Amygdala (tissue), 56 donors: Measurements from ENCODE around the gene HOXB5.

ENCODE experiments used
- DNase-seq, 56 donors: peaks; one replicate each; lab custom pipeline; 2025; lab: John Stamatoyannopoulos, UW

The HOXB5 gene

DNA sequence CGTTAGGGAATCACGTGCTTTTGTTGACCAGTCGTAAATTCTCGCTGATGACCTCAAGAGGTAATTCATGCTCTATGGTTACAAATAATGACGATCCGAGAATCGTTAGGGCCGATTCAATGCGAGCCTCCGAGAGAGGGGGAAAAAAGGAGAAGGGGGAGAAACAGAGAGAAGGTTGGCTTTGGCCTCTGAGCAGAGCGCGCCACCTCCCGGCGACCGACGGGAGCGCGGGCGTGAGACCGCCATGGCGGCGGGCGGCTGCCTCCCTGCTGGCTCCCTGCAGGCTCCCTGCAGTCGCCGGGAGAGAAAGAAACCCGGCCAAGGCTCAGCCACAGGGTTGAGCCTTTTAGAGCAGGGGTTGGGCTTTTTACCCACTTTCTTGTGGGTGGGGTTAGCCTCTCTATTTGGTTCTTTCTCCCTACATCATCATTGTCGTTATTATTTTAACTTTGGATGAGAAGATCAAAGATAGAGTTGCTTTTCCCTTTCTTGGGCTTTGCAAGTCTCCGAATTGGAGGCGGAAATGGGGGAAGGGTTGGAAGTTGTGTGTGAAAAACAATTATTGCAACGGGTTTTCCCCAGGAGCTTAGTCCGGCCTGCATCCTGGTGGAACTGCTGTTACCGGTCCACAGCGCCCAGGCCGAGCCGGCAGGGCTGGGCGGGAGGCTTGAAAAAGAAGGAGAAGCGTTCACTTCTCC, 410 bp upstream of the HOXB5 start:
- DNase-seq, result peak in 2 of 56 donors; percentile 3 to 27

DNA sequence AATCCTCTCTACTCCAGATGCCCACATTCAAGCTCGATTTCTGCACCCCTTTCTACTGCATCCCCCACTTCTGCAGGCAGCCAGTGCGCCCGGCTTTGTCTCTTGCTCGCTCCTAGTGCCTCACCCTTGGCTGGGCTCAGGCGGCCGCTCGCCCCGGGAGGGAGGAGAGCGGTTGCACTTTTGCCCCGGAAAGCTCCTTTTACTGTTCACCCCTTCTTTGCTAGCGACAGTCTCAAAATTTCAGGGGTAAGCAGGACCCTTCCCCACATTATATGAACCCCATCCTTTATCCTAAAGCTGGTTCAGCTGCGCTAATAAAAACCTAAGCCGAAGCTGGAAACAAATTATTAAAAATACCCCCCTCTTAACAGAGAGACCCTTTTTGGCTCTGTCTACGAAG, 1.0 kb downstream of the HOXB5 start:
- no peak for DNase-seq

GRCh38 chr17:48592057-48592514, 1.5 kb downstream of the HOXB5 start:
- DNase-seq, result no peak

- DNase-seq, result no peak
These were observed 2.1 kb downstream of the HOXB5 start for GRCh38 chr17:48591255-48592056.

DNA sequence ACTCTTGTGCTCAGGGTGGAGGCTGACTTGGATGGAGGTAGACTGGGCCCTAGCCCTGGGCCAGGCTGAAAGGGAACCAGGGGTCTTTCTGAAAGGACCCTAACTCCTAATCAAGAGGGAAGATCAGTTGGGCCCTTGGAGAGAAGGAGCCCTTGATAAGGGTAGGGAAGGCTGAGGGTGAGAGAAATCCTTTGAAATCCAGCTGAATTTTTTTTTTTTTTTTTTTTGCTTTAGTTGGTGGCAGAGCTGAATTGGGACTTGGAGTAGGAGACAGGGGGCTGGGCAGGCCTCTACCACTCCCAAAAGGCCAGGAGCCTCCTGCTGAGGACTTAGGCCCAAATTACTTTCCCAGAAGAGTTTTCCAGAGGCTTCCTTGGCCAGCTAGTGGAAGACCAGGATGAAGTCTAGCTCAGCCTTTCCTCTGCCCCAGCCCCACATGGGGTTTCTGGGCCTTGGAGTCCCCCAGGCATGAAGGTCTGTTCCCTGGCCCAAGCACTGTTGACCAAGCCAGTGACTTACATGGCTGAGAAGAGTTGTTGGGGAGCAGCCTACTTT, 2.9 kb downstream of the HOXB5 start:
- no peak for DNase-seq

DNA sequence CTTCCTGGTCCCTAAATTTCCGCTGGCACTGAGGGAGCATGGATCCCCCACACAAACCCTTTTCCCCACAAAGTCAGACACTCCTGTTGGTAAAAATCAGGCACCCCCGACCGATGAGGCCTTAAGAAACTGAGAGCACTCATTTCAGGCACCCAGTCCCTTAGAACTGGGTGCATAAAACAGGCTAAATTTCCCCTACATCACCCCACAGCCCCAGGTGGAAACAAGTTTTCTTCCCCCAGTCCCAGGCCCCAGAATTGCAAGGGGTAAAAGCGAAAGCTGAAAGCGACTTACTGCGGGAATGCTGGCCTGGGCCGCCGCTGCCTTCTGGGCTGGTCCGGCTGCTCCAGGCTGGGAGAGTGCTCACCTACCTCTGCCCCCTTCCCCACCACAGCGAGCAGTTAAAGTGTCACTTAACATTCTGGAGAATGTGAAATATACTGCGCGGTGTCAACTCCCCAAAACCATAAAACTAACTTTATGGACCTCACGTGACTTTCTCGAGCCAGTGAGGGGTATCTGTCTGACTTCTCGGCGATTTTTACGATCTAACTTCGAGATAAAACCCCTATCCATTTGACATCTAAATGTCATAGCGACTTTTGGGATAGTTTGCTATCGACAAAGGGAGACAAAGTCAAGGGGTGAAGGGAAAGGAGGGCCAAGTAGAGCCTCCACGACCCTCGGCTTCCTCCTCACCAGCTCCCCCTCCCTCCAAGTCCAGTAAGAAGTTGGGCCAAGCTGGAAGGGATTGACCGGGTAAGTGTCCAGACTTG, 3.6 kb downstream of the HOXB5 start, which contains the start of gene HOXB3:
TSS of gene HOXB3 (minus strand) at position 411 of the 776 bp plus-strand sequence. CDS start 37,767 bp downstream, outside the sequence.
- DNase-seq, result no peak

DNA sequence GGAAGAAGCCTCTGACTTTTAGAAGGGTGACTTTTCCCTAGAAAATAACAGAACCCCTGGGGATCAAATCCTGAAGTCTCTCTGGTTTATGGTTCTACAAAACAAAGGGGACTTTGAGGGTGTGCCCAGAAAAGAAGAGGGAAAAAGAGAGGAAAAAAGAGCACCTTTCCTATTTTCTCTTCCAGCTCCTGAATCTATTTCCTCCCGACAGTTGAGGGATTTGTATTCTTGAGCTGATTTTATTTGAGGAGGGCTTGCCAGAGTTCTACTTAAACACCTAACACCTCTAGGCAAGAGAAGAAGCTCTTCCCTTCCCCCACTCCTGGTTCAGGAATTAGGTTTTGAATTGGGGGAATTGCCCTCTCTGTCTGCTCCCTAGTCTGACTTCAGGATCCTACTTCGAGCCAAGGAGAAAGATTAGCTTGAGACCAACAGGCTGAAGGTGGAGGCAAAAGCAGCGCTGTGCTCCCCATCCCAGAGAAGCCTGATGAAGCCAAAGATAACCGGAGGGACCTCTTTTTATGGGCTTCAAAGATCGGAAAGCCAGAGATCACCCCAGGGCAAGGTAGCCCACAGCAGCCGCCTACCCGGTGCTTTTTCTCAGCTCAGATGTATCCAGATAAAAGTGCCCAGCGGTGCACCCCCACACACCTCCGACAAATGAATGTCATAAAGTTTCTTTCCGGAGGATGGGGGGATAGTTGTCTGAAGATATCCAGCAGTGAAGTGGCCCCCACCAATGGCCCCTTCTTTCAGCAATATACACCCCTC, 4.3 kb downstream of the HOXB5 start:
- no peak for DNase-seq

GRCh38 chr17:48588528-48588927, 5.1 kb downstream of the HOXB5 start:
- no peak for DNase-seq

- DNase-seq, result no peak
These were observed 5.5 kb downstream of the HOXB5 start for GRCh38 chr17:48588074-48588415.

DNA sequence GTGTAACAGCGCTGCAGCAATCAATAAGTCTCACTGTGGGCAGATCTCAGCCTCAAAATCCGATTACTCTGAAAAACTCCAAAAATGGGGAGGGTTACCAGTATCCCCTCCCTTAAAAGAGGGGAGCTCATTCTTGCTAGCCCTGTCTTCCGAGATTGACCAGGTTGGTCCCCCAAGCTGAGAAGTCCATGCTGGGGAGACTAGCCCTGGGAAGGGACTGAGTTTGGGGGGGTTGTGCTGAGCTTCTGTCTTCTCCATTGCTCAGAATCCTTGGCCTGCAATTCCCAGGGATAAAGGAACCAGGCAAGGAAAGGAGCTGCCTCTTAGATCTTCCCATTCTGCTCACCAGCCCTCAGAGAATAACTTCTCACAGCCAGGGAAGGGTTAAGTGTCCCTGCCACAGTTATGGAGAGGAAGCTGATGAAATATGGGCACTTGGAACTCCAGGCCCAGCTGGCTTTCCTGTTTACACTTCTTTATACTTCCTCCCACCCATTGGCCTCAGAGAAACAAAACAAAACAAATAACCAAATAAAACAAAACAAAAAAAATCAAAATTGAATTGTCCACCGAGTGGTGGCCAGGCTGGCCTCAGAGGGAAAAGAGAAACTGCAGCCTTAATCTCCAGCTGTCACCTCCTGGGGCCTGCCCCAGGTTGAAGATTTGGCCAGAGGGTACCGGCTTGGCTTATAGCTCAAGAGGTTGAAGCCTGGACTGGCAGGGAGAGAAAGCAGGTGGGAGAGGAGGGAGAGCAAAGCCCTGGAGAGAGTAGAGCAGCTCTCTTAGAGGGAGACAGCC, 6.1 kb downstream of the HOXB5 start:
- no peak for DNase-seq

DNA sequence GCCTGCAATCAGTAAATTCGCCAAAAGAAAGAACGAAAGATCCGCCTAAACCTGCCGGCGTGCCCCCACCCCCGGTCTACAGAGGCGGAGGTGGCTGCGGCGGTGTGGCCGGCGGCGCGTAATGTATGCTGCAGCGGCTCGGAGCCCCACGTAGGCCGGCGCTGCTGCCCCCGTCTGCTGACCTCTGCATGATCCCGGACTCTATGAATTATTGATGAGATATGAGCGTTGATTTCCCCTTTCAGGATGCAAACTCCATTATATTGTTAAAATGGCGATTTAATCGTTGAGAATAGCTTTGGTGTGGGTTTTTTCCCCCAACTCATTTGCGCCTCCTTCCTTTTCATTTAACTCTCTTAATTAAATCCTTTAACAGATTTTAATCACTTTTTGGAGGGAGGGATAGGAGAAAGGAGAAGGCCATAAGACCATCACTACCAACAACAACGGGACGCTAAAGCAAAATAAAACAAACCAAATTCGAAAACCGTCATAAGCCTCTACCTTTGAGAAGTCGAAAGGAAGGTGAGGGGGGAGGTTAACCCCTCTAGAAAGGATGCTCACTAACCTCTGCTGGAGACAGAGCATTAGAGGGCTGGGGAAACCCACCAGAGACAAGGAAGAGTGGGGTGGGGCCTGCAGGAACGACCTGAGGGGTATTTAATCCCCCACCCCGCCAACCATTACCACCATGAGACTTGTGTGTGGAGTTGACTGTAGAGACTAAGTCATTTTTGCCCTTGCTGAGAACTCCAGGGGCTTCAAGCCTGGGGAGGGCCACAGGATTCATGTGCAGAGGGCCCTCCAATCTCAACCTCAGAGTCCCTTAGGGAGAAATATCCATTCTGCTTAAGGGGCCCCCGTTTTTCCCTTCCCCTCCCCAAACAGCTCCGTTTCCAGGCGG, 7.0 kb downstream of the HOXB5 start:
- DNase-seq, result no peak

DNA sequence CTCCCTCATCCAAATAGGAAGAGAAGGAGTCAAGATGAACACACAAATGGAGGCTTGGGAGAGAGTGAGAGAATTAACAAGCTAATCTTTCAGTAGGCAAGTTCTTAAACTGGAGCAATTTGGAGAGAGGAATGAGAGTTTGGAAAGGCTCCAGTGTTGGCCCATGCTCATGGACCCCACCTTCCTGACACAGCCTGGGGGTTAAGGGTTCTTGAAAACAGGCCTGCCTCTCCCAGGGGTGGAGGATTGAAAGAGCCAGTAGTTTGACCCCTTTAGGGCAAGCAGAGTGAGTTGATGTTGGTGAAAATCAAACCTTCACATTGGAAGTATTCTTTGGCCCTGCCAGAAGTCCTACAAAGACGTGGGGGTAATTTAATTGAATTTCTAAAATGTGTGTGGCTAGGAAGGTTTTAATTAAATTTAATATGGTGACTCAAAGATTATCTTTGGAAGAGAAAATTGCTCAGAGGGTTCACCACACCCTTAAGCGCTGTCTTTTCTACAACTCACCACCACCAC, 9.3 kb downstream of the HOXB5 start:
- DNase-seq, result no peak

DNA sequence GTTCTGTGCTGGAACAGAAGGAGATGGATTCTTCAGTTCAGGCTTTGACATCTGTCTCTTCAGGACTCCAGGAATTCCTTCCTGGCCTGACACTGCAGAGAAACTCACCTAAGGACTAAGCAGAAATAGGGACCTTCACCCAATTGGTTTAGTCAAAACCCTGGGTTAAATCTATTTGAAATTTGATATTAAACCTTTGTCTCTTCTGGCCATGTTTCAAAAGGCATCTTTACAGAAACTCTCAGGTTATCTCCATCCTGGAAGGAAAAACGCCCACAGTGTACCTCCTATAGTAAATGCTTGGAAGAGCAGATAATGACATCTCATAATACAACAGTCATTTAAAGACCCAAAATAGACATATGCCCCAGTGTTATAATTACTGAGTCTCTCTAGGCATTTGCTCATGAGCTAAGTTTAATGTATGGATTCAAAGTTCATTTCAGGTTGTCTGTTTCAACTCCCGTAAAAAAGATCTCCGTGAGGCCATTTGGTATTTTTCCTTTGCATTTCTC, 9.8 kb downstream of the HOXB5 start:
- DNase-seq, result no peak

DNA sequence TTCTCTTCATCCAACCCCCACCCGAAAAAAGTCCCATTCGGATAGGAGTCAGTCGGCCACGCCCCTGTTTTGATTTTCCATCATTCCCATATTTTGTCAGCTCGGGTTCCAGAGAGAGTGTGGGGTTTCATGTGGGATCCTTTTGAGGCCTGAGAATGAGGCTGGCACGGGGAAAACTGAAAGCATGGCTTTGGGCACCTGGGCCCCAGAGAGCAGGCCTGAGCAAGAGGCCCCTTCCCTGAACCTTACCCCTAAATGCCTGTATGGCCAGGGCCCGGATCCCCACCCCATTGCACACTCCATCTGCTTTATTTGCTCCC, 10.9 kb downstream of the HOXB5 start:
- DNase-seq, result no peak

DNA sequence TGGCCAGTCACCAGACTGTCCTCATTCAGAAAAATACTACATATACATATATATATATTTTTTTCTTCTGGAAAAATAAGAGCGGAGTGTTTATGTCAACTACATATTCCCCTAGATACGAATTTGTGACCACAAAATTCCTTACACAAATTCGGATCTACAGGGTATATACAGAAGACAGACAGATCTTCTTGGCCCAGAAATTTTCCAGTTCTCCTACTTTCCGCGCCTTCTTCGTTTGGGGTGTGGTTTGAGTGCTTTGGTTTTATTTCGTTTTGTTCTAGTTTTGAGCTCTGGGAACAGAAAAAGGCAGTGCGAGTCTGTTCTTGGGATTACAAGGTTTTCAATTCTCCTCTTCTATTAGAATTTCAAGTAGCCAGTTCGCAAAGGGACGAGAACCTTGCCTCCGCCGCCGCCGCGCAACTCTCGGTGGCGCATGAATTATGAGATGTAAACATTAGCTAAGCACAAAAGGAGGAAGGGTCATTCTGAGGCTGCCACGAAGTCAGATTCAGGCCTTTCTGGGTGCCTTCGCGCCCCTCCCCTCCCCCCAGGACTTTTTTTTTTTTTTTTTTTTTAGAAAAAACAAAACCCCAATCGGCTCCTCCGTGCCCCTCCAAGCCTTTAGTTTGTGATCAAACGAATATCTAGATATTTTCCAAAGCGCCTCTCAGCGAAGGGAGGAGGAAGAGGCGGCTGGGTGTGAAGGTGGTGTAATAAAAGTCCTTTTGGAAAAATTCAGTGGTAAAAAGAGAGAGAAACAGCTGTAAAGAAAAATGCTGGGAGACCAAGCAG, 13.6 kb downstream of the HOXB5 start:
- DNase-seq, result no peak

GRCh38 chr17:48579471-48579759, 14.2 kb downstream of the HOXB5 start:
- no peak for DNase-seq
